HEK293T (cell line): ENCODE measurements around the gene EPHA2.

Experiments
- BHLHE40 ChIP-seq: fragments of 450-650 bp; IDR thresholded peaks from 2 replicates; pipeline ENCODE4 v1.6.1; 2016; ENCODE audit warnings: mild to moderate bottlenecking, moderate library complexity, borderline replicate concordance
- FOXA1 ChIP-seq: fragments of 450-650 bp; IDR thresholded peaks from 2 replicates; pipeline ENCODE4 v1.6.1; 2016; ENCODE audit warnings: mild to moderate bottlenecking
- FOXM1 ChIP-seq: fragments of 450-650 bp; IDR thresholded peaks from 2 replicates; pipeline ENCODE4 v1.6.1; 2017; ENCODE audit warnings: mild to moderate bottlenecking, borderline replicate concordance
- ZNF384 ChIP-seq: fragments of 450-650 bp; IDR thresholded peaks from 2 replicates; pipeline ENCODE4 v1.6.1; 2016

DNA sequence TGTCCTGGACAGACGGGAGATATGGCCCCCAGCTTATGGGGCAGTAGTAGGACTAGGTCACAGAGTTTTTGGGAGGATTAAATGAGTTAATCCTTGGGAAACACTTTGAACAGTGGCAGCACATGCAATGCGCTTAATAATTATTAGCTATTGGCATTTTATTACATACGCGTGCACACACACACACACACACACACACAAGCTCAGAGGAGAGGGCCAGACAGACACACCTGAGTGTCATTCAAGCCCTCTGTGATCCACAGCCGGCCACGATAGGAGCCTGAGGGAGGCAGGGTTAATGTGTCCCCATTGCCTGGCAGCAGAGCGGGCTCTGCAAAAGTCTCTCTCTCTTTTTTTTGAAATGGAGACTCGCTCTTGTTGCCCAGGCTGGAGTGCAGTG is 37.9 kb downstream of the EPHA2 start:
- TF ChIP-seq BHLHE40 (no peak), ZNF384 (no peak), FOXM1 (no peak), FOXA1 (no peak)
